RWPE1 (cell line): Measurements from ENCODE around the gene SOS1.
A peak's percentile ranks its signal among the peaks of the same experiment; 100 is the strongest.

Experiments
- CTCF ChIA-PET: fragments of 350-600 bp; sonication (Branson Sonifier 250); formaldehyde crosslinking; extraction: SDS; loops from one replicate; lab custom pipeline; 2021; lab: Yijun Ruan, JAX
- POLR2A ChIA-PET: fragments of 400-600 bp; formaldehyde crosslinking; extraction: SDS; loops from one replicate; lab custom pipeline; 2020; ENCODE audit warnings: antibody characterized with exemption; ENCODE audit not compliant: low non-redundant PET; lab: Yijun Ruan, JAX
- DNase-seq: peaks from one replicate; pipeline ENCODE4 v3.0.0; 2012; ENCODE audit warnings: low spot score
- H3K27ac ChIP-seq: fragments of 450-650 bp; 2 replicates; pipeline ENCODE4 v1.5.1; 2017
- TF ChIP-seq, protein P1 (sequence below): fragments of 450-650 bp; conservative IDR thresholded peaks from 2 replicates; pipeline ENCODE4 v1.5.1; 2017; ENCODE audit warnings: low read depth, mild to moderate bottlenecking

The SOS1 gene

DNA sequence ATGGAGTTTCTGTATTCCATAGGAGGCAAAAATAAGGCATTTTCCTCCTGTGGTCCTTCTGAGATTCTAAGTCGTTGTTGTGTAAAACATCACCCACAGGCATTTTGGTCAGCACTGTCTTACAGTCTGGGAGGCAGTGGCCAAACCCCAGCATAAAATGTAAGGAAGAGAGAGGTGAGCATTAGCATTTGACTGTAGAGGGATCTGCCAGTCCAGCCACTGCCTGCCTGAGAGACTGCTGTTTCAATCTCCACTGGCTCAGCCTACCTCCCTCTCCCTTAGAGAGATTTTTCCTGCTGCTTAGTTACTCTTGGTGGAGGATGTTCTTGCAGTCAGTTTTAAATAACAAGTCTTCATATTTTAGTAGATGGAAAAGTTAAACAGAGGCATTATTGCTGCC lies 154.2 kb downstream of the SOS1 start:
- no peak overlapping the region for H3K27ac ChIP-seq
- POLR2A ChIA-PET: no interaction called here
- no peak for DNase-seq
- CTCF ChIA-PET: no interaction called here
- TF ChIP-seq, protein P1, sequence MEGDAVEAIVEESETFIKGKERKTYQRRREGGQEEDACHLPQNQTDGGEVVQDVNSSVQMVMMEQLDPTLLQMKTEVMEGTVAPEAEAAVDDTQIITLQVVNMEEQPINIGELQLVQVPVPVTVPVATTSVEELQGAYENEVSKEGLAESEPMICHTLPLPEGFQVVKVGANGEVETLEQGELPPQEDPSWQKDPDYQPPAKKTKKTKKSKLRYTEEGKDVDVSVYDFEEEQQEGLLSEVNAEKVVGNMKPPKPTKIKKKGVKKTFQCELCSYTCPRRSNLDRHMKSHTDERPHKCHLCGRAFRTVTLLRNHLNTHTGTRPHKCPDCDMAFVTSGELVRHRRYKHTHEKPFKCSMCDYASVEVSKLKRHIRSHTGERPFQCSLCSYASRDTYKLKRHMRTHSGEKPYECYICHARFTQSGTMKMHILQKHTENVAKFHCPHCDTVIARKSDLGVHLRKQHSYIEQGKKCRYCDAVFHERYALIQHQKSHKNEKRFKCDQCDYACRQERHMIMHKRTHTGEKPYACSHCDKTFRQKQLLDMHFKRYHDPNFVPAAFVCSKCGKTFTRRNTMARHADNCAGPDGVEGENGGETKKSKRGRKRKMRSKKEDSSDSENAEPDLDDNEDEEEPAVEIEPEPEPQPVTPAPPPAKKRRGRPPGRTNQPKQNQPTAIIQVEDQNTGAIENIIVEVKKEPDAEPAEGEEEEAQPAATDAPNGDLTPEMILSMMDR: no peak

DNA sequence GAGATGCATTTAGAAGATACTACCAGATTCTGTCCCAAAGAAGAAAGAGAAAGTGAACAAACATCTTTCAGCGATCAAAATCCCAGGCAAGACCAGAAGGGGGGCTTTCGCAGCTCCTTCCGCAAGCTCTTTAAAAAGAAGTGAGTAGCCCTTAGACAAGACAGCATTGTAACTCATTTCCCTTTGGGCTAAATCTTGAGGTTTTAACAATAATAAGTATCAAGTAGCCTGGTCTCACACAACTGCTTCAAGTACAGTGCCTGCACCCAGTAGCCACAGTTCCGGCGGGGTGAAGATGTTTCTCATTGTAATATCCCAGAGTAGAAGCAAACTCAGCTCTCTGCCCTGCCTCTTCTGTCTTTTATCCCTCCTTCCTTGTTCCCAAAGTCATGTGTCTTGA lies 154.8 kb downstream of the SOS1 start:
- H3K27ac ChIP-seq: no peak overlapping the region
- ChIA-PET CTCF (no interaction called here), POLR2A (no interaction called here)
- TF ChIP-seq, protein P1: no peak
- DNase-seq: no peak

DNA sequence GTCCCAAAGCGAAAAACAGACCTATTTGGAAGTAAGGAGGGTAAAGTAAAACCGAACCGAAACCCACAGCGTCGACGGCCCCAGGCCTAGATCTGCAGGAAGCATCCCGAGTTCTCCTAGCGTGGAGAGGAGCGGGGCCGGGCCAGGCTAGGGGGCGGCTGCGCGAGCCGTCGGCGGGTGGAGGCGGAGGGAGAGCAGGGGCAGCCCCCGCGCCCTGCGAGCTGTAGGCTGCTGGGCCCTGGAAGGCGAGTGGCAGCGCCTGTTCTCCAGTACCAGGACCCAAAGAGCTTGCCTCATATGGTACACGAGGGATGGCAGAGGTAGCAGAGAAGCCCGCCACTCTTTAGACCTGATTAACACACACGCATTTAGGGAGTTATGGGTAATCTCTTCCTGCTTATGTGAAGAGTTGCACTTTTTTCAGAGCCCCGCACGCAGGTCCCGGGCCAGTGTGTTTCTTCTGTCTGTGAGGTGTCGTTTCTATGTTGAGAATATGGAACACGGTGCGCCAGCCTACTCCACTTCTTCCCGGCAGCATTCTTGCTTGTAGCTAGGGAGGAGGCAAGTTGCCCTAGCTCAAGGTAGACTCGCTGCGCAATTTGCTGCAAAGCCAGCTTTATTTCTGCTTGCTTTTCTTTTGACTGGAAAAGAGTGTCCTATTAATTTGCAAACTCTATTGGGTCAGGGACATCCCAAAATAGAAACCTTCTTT lies 160.1 kb downstream of the SOS1 start:
- H3K27ac ChIP-seq: no peak overlapping the region
- CTCF ChIA-PET: interaction anchor here (2.7 kb wide), 1 partner anchor 13 kb away, joined by 13 read pairs; no protein-coding TSS in a partner anchor
- TF ChIP-seq, protein P1: no peak
- DNase-seq: no peak
- POLR2A ChIA-PET: no interaction called here

DNA sequence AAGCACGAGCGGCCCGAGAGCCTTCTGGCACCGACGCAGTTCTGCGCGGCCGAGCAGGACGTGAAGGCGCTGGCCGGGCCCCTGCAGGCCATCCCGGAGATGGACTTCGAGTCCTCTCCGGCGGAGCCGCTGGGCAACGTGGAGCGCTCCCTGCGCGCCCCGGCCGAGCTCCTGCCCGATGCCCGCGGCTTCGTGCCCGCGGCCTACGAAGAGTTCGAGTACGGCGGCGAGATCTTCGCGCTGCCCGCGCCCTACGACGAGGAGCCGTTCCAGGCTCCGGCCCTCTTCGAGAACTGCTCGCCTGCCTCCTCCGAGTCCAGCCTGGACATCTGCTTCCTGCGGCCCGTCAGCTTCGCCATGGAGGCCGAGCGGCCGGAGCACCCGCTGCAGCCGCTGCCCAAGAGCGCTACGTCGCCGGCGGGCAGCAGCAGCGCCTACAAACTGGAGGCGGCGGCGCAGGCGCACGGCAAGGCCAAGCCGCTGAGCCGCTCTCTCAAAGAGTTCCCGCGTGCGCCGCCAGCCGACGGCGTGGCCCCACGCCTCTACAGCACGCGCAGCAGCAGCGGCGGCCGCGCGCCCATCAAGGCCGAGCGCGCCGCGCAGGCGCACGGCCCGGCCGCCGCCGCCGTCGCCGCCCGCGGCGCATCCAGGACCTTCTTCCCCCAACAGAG lies 160.8 kb downstream of the SOS1 start:
- CTCF ChIA-PET: interaction anchor here (0.7 to 2.7 kb wide), 2 partner anchors 13 to 314 kb away, joined by 3 to 13 read pairs; no protein-coding TSS in a partner anchor

DNA sequence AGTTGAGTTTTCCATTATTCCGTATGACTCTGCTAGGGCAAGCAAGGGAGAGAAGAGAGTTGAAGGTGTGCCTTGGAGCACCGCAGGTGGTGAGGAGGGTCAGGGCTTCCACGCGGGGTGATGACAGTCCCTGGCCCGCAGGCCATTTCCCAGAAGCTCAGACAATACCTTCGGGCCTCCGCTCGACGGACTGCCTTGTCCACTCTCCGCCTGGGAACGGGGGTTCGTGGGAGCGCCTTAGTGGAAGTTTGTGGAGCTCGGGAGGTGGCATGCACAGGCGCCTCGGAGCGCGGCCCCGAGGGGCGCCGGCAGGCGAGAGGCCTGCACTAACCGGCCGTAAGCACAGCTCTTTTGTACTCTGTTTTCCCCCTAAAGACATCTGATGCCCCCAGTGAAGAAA lies 161.4 kb downstream of the SOS1 start:
- TF ChIP-seq, protein P1: no peak
- ChIA-PET CTCF (interaction anchor here (0.7 to 2.7 kb wide), 2 partner anchors 12 to 313 kb away, joined by 3 to 13 read pairs; no protein-coding TSS in a partner anchor), POLR2A (no interaction called here)
- no peak for DNase-seq
- no peak overlapping the region for H3K27ac ChIP-seq

More for the DNA sequence above, 160.8 kb downstream of the SOS1 start:
- TF ChIP-seq, protein P1: no peak; the same call in 1 of the 2 replicates
- DNase-seq: peak; percentile 62
- POLR2A ChIA-PET: no interaction called here
- H3K27ac ChIP-seq: no peak overlapping the region

DNA sequence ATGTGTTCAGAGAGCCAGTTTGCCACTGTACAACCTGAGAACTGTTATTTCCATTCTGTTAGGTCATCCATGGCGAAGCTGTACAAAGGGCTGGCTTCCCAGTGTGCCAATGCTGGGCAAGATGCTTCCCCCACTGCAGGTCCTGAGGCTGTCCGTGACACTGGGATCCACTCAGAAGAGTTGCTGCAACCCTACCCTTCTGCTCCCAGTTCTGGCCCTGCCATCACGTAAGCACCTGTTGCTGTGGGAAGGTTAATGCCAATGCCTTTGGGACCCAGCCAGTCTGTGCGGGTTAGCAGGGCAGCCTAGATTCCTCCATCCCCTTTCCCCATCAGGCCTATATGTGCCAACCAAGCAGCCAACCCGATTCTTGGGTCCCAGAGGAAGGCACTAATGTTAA lies 162.9 kb downstream of the SOS1 start:
- no peak overlapping the region for H3K27ac ChIP-seq
- POLR2A ChIA-PET: no interaction called here
- CTCF ChIA-PET: no interaction called here
- TF ChIP-seq, protein P1: no peak
- DNase-seq: no peak
